22Rv1 (cell line): Measurements from ENCODE around the gene OSCP1.

Experiments used
- ZFX ChIP-seq: fragments of 450-650 bp; IDR thresholded peaks from 2 replicates; pipeline ENCODE4 v1.6.1; 2017; ENCODE audit warnings: antibody characterized with exemption, borderline replicate concordance
- TF ChIP-seq, protein P1 (sequence below): fragments of 450-650 bp; IDR thresholded peaks from 2 replicates; pipeline ENCODE4 v1.5.1; 2017; ENCODE audit warnings: mild to moderate bottlenecking

DNA sequence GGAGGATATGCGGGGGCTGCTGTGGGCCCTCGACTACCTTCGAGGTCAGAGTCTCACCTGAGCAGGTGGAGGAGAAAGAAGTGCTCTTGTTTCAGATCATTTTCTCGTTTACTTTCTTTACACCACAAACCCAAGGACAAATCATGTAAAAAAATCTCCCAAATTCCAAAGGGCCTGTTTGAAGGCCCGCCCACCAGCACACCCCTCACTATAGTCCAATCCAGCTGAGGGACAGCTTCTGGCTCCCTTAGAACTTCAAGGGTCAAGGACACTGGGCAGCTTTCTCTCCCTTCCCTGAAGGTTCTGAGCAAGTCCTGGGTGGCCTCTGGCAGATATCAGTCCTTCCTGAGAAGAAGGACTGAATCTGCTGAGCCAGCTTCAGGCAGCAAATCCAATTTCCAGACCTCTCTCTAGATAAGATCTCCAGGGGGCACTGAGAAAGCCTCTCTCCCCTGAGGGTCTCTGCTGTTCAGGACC is 70.1 kb downstream of the OSCP1 start:
- TF ChIP-seq, protein P1, sequence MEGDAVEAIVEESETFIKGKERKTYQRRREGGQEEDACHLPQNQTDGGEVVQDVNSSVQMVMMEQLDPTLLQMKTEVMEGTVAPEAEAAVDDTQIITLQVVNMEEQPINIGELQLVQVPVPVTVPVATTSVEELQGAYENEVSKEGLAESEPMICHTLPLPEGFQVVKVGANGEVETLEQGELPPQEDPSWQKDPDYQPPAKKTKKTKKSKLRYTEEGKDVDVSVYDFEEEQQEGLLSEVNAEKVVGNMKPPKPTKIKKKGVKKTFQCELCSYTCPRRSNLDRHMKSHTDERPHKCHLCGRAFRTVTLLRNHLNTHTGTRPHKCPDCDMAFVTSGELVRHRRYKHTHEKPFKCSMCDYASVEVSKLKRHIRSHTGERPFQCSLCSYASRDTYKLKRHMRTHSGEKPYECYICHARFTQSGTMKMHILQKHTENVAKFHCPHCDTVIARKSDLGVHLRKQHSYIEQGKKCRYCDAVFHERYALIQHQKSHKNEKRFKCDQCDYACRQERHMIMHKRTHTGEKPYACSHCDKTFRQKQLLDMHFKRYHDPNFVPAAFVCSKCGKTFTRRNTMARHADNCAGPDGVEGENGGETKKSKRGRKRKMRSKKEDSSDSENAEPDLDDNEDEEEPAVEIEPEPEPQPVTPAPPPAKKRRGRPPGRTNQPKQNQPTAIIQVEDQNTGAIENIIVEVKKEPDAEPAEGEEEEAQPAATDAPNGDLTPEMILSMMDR, result no peak
- no peak for TF ChIP-seq ZFX
